SK-N-MC (cell line): ENCODE data around the gene CHN2.

Source experiments
- EZH2 ChIP-seq: fragments of 200-600 bp; sonication (generic); IDR thresholded peaks from one replicate; pipeline ENCODE4 v1.6.1; 2017; ENCODE audit warnings: antibody characterized with exemption
- FOXP2 ChIP-seq: optimal IDR thresholded peaks from 2 replicates; pipeline ENCODE3; 2011; ENCODE audit warnings: mild to moderate bottlenecking, moderate library complexity; ENCODE audit not compliant: insufficient read depth; ENCODE audit errors: extremely low read length, control extremely low read depth
- POLR2AphosphoS5 ChIP-seq: IDR thresholded peaks from 2 replicates; pipeline ENCODE4 v1.6.1; 2012; ENCODE audit warnings: mild to moderate bottlenecking, low read depth, low read length, borderline replicate concordance

- TF ChIP-seq EZH2 = no peak
- TF ChIP-seq POLR2AphosphoS5 = no peak
- no peak for TF ChIP-seq FOXP2
These were observed 60.8 kb downstream of the CHN2 start for GRCh38 chr7:29255199-29255878.
